Stimulated activated CD4-positive, alpha-beta T cell treated with anti-CD3 and anti-CD28 coated beads, TNF-alpha, amount 100 ng/mL, for 24 hours (primary cell): Measurements from ENCODE around the gene KXD1.
A peak's percentile ranks its signal among the peaks of the same experiment; 100 is the strongest.
"Not testable (repeated sequence)": the region's sequence is repeated elsewhere in the genome, so short reads cannot be mapped to it uniquely, and the experiment has no call there.

Experiments used
- DNase-seq, 3 experiments: peaks; one replicate each; pipeline ENCODE4 v3.0.0-alpha.2; 2020; ENCODE audit warnings: low read depth in 3 of 3

Gene KXD1

GRCh38 chr19:18536475-18536874, 21.2 kb upstream of the KXD1 start:
- no peak for DNase-seq

- no peak for DNase-seq
Observed at GRCh38 chr19:18537431-18537830, 20.2 kb upstream of the KXD1 start.

- DNase-seq = no peak
Observed at GRCh38 chr19:18538115-18538514, 19.6 kb upstream of the KXD1 start.

GRCh38 chr19:18539372-18539771, 18.3 kb upstream of the KXD1 start:
- no peak for DNase-seq

GRCh38 chr19:18540200-18540599, 17.5 kb upstream of the KXD1 start:
- DNase-seq = not testable (repeated sequence)

GRCh38 chr19:18541258-18541991, 16.2 kb upstream of the KXD1 start:
- DNase-seq = peak in 1 of 3 experiments; percentile 12

- DNase-seq = no peak
Observed at GRCh38 chr19:18541992-18542940, 15.4 kb upstream of the KXD1 start.

- DNase-seq = peak; percentile 89 to 96 (median 91)
Observed at GRCh38 chr19:18542941-18543813, 14.5 kb upstream of the KXD1 start, which contains the start of gene FKBP8. TSS of gene FKBP8 (minus strand) at chr19:18543573. CDS start at chr19:18541970, 1,603 bp downstream.

GRCh38 chr19:18543814-18544475, 13.7 kb upstream of the KXD1 start:
- DNase-seq = peak; percentile 51 to 69 (median 65)

- no peak for DNase-seq
Observed at GRCh38 chr19:18551631-18552030, 6.0 kb upstream of the KXD1 start.

- no peak for DNase-seq
Observed at GRCh38 chr19:18558202-18558555, 509 bp downstream of the KXD1 start.

GRCh38 chr19:18558604-18559003, 934 bp downstream of the KXD1 start:
- no peak for DNase-seq

GRCh38 chr19:18559685-18560084, 2.0 kb downstream of the KXD1 start:
- DNase-seq = no peak

GRCh38 chr19:18562086-18562485, 4.4 kb downstream of the KXD1 start:
- DNase-seq = no peak

GRCh38 chr19:18566953-18567352, 9.3 kb downstream of the KXD1 start:
- DNase-seq = no peak

- DNase-seq = no peak
Observed at GRCh38 chr19:18568367-18568766, 10.7 kb downstream of the KXD1 start.

GRCh38 chr19:18571564-18572344, 14.1 kb downstream of the KXD1 start, which contains the start of gene UBA52:
TSS of gene UBA52 (plus strand) at chr19:18571857. CDS start at chr19:18573301, 1,444 bp downstream.
- DNase-seq = peak; percentile 96 to 99 (median 98)

GRCh38 chr19:18574691-18575291, 17.1 kb downstream of the KXD1 start:
- DNase-seq = no peak

- no peak for DNase-seq
Observed at GRCh38 chr19:18576383-18576782, 18.7 kb downstream of the KXD1 start.
